GM23338 (cell line): Measurements from ENCODE around the gene FGFBP1.

Experiments
- CREB1 ChIP-seq: fragments of 250-450 bp; sonication (Bioruptor Pico); IDR thresholded peaks from 2 replicates; pipeline ENCODE4 v1.5.0; 2020; ENCODE audit warnings: low read depth, mild to moderate bottlenecking, moderate library complexity
- EZH2 ChIP-seq: fragments of 200-600 bp; sonication (generic); IDR thresholded peaks from one replicate; pipeline ENCODE4 v1.8.0; 2017; ENCODE audit warnings: antibody characterized with exemption, mild to moderate bottlenecking, low read depth; ENCODE audit not compliant: unreplicated experiment
- EZH2phosphoT487 ChIP-seq: fragments of 200-600 bp; sonication (generic); IDR thresholded peaks from one replicate; pipeline ENCODE4 v1.8.1; 2018; ENCODE audit warnings: antibody characterized with exemption; ENCODE audit not compliant: unreplicated experiment
- JUNB ChIP-seq: IDR thresholded peaks from one replicate; pipeline ENCODE4 v1.6.1; 2016; ENCODE audit warnings: antibody characterized with exemption; ENCODE audit not compliant: unreplicated experiment
- NANOG ChIP-seq: IDR thresholded peaks from 2 replicates; pipeline ENCODE4 v1.6.1; 2016; ENCODE audit warnings: antibody characterized with exemption, borderline replicate concordance
- POLR2AphosphoS5 ChIP-seq: IDR thresholded peaks from 2 replicates; pipeline ENCODE4 v1.6.1; 2016; ENCODE audit warnings: antibody characterized with exemption, low read depth
- STAT1 ChIP-seq: IDR thresholded peaks from one replicate; pipeline ENCODE4 v1.6.1; 2016; ENCODE audit warnings: antibody characterized with exemption; ENCODE audit not compliant: unreplicated experiment
- ZNF331 ChIP-seq: fragments of 250-450 bp; sonication (Bioruptor Pico); IDR thresholded peaks from 2 replicates; pipeline ENCODE4 v1.5.0; 2020; ENCODE audit warnings: low read depth, mild to moderate bottlenecking, moderate library complexity
- ZNF462 ChIP-seq: fragments of 250-450 bp; sonication (Bioruptor Pico); IDR thresholded peaks from 2 replicates; pipeline ENCODE4 v1.5.0; 2020; ENCODE audit warnings: mild to moderate bottlenecking, moderate library complexity
- TF ChIP-seq, protein P1 (sequence below), 2 experiments: fragments of 200-600 bp in 1 of 2; sonication (generic) in 1 of 2; conservative IDR thresholded peaks; 2 replicates each; pipeline versions ENCODE4 v1.5.1 to v1.6.1; 2016 to 2017; ENCODE audit warnings: antibody characterized with exemption in 2 of 2, low read depth in 2 of 2, mild to moderate bottlenecking in 2 of 2, moderate library complexity in 1 of 2
- TF ChIP-seq, protein P2 (sequence below): IDR thresholded peaks from one replicate; pipeline ENCODE4 v1.6.1; 2018; ENCODE audit warnings: antibody characterized with exemption; ENCODE audit not compliant: unreplicated experiment

DNA sequence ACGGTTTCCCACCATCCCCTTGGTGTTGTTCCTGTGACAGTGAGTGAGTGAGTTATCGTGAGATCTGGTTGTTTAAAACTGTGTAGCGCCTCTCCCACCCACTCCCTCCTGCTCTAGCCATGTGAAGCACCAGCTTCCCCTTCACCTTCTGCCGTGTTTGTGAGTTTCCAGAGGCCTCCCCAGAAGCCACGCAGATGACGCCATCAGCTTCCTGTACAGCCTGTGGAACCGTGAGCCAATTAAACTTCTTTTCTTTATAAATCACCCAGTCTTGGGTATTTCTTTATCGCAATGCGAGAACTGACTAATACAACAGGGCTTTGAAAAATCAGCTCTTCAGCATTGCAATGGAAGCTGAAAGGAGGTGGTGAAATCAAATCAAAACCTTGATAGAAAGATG is 50.0 kb downstream of the FGFBP1 start:
- TF ChIP-seq, protein P1, sequence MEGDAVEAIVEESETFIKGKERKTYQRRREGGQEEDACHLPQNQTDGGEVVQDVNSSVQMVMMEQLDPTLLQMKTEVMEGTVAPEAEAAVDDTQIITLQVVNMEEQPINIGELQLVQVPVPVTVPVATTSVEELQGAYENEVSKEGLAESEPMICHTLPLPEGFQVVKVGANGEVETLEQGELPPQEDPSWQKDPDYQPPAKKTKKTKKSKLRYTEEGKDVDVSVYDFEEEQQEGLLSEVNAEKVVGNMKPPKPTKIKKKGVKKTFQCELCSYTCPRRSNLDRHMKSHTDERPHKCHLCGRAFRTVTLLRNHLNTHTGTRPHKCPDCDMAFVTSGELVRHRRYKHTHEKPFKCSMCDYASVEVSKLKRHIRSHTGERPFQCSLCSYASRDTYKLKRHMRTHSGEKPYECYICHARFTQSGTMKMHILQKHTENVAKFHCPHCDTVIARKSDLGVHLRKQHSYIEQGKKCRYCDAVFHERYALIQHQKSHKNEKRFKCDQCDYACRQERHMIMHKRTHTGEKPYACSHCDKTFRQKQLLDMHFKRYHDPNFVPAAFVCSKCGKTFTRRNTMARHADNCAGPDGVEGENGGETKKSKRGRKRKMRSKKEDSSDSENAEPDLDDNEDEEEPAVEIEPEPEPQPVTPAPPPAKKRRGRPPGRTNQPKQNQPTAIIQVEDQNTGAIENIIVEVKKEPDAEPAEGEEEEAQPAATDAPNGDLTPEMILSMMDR (conservative IDR thresholded peaks at IDR 0.05; ENCODE audit: low read depth in 2 of 2), result no peak
- no peak for TF ChIP-seq POLR2AphosphoS5
- TF ChIP-seq, protein P2, sequence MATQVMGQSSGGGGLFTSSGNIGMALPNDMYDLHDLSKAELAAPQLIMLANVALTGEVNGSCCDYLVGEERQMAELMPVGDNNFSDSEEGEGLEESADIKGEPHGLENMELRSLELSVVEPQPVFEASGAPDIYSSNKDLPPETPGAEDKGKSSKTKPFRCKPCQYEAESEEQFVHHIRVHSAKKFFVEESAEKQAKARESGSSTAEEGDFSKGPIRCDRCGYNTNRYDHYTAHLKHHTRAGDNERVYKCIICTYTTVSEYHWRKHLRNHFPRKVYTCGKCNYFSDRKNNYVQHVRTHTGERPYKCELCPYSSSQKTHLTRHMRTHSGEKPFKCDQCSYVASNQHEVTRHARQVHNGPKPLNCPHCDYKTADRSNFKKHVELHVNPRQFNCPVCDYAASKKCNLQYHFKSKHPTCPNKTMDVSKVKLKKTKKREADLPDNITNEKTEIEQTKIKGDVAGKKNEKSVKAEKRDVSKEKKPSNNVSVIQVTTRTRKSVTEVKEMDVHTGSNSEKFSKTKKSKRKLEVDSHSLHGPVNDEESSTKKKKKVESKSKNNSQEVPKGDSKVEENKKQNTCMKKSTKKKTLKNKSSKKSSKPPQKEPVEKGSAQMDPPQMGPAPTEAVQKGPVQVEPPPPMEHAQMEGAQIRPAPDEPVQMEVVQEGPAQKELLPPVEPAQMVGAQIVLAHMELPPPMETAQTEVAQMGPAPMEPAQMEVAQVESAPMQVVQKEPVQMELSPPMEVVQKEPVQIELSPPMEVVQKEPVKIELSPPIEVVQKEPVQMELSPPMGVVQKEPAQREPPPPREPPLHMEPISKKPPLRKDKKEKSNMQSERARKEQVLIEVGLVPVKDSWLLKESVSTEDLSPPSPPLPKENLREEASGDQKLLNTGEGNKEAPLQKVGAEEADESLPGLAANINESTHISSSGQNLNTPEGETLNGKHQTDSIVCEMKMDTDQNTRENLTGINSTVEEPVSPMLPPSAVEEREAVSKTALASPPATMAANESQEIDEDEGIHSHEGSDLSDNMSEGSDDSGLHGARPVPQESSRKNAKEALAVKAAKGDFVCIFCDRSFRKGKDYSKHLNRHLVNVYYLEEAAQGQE, result no peak
- TF ChIP-seq EZH2, result no peak
- no peak for TF ChIP-seq JUNB
- no peak for TF ChIP-seq ZNF331 (CRISPR knock-in tag)
- no peak for TF ChIP-seq EZH2phosphoT487
- TF ChIP-seq CREB1 (CRISPR knock-in tag), result no peak
- no peak for TF ChIP-seq STAT1
- TF ChIP-seq ZNF462 (CRISPR knock-in tag), result no peak
- TF ChIP-seq NANOG, result no peak
